ENCODE measurements around the gene SCAF1. TPM values are rescaled to one million over a fixed set of nuclear protein-coding genes. Genes with fewer than 3 reads are reported as not detected.

SCAF1 gene
- polyA plus RNA-seq, 3 donors = 0.39 to 7.5 (median 0.68) TPM

DNA sequence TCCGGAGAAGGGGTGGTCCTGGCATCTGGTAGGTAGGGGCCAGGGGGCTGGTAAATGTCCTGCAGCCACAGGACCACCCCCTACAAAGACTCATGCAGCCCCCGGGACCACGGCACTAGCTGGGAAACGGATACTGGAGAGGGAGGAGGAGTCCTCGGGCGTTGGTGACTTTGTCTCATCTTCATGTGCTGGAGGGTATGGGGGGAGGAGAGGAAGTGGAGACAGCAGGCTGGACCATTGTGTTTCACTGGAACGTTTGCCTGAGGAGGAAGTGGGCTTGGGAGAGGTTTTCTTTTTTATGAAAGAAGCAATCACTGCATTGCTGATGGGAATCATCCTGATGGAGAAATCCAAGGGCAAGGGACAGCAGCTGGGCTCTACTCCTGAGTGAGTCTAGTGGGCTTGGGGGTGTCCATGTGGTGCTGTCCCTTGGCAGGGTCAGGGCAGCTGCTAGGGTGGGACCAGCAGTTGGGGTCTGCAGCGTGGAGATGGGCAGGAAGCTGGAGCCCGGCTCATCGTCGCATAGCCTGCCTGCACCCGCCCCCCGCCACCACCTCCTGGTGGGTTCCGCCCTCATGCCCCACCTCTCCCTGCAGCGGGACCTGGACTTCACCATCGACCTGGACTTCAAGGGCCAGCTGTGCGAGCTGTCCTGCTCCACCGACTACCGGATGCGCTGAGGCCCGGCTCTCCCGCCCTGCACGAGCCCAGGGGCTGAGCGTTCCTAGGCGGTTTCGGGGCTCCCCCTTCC lies 45.7 kb downstream of the SCAF1 start:
- Histone ChIP-seq H3K4me1 (ENCODE audit: control insufficient read depth in 1 of 2, insufficient read depth in 2 of 2, low read length in 2 of 2) (peaks cover 29 to 34% of the 10 kb centered on the region in 2 donors), H3K79me2 (ENCODE audit: insufficient read depth, low read length) (no peaks in the 10 kb centered on the region), H3K27ac (ENCODE audit: low read depth in 1 of 2, low read length in 2 of 2) (no peak overlapping the region), H3K9ac (ENCODE audit: insufficient read depth, low read length, poor library complexity, severe bottlenecking) (no peak overlapping the region), H3K36me3 (replicated peaks in 1 of 2; ENCODE audit: control insufficient read depth in 1 of 2, insufficient read depth in 2 of 2, low read length in 2 of 2) (peaks cover 24 to 36% of the 10 kb centered on the region in 2 donors), H4K20me1 (ENCODE audit: insufficient read depth, low read length) (peaks cover 5% of the 10 kb centered on the region), H2AFZ (ENCODE audit: insufficient read depth, low read depth, low read length, poor library complexity, severe bottlenecking) (no peak overlapping the region), H3K4me2 (replicated peaks; ENCODE audit: extremely low read depth, low read length, poor library complexity, severe bottlenecking) (no peak overlapping the region), H3K4me3 (replicated peaks in 1 of 3; ENCODE audit: low read depth in 2 of 3, low read length in 3 of 3) (no peak overlapping the region), H3K9me3 (replicated peaks in 1 of 2; ENCODE audit: control insufficient read depth in 1 of 2, insufficient read depth in 1 of 2, low read length in 2 of 2) (peaks cover 0 to 11% of the 10 kb centered on the region in 2 donors), H3K27me3 (ENCODE audit: control insufficient read depth in 2 of 2, insufficient read depth in 2 of 2, low read length in 2 of 2) (peaks cover 17 to 38% of the 10 kb centered on the region in 2 donors)
- H3K36me3 Mint-ChIP-seq = peaks cover 56 to 64% of the 10 kb centered on the region in 2 donors
- no peak for TF ChIP-seq CTCF (IDR thresholded peaks at IDR 0.05)
- peaks cover 37% of the 10 kb centered on the region for H3K4me1 Mint-ChIP-seq
- intact Hi-C loops (cut with micrococcal nuclease) = no loop called here
- peaks cover 44 to 46% (median 44%) of the 10 kb centered on the region in 3 donors for H3K27me3 Mint-ChIP-seq (ENCODE audit: low read depth in 3 of 3)
- peaks cover 0 to 14% (median 8%) of the 10 kb centered on the region in 7 donors for H3K9me3 Mint-ChIP-seq
- peak overlapping the region in 1 of 7 donors; percentile 56 for H3K27ac Mint-ChIP-seq
- DNase-seq = no peak
- H3K4me3 Mint-ChIP-seq = peak overlapping the region in 1 of 2 donors; percentile 28
- 58% methylated on average over 10 of the region's 26 CpGs for WGBS (ENCODE audit: insufficient coverage)

DNA sequence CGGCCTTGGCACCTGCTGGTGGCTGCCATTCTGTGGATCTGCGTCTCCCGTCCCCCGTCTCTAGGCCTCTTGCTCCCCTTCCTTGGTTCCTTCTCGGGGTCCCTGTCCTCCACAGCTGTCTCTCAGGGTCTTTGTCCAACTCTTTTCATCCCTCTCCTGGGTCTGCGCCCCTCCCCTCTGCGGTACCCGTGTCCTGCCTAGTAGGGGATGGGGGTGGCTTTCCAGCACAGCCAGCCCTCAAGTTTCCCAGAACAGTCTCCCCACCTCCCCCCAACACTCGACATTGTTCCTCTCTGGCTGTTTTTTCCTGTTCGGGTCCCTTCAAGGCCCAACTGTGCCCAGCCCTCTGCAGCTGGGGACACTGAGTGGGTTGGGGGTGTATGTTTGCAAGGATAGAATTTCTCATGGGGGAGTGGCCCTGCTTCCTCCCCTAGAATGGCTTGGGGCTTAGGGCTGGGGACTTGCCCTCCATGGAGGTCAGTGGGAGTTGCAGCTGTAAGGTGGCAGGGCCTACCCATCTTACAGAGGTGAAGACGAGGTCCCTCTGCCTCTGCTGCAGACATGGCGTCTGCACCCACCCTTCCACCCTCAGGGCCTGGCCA lies 46.6 kb downstream of the SCAF1 start:
- DNase-seq = no peak
- Mint-ChIP-seq H3K4me3 (peak overlapping the region in 1 of 2 donors; percentile 76), H3K9me3 (peaks cover 0 to 16% (median 8%) of the 10 kb centered on the region in 7 donors), H3K27ac (no peak overlapping the region), H3K27me3 (ENCODE audit: low read depth in 3 of 3) (peaks cover 50 to 52% (median 52%) of the 10 kb centered on the region in 3 donors), H3K4me1 (peaks cover 37% of the 10 kb centered on the region), H3K36me3 (peaks cover 50 to 55% of the 10 kb centered on the region in 2 donors)
- intact Hi-C loops (cut with micrococcal nuclease) = no loop called here
- Histone ChIP-seq H3K4me3 (replicated peaks in 1 of 3; ENCODE audit: low read depth in 2 of 3, low read length in 3 of 3) (no peak overlapping the region), H3K36me3 (replicated peaks in 1 of 2; ENCODE audit: control insufficient read depth in 1 of 2, insufficient read depth in 2 of 2, low read length in 2 of 2) (peaks cover 21 to 28% of the 10 kb centered on the region in 2 donors), H3K9ac (ENCODE audit: insufficient read depth, low read length, poor library complexity, severe bottlenecking) (no peak overlapping the region), H3K79me2 (ENCODE audit: insufficient read depth, low read length) (no peaks in the 10 kb centered on the region), H3K27ac (ENCODE audit: low read depth in 1 of 2, low read length in 2 of 2) (no peak overlapping the region), H3K4me2 (replicated peaks; ENCODE audit: extremely low read depth, low read length, poor library complexity, severe bottlenecking) (no peak overlapping the region), H3K27me3 (ENCODE audit: control insufficient read depth in 2 of 2, insufficient read depth in 2 of 2, low read length in 2 of 2) (peaks cover 17 to 42% of the 10 kb centered on the region in 2 donors), H4K20me1 (ENCODE audit: insufficient read depth, low read length) (peaks cover 5% of the 10 kb centered on the region), H3K9me3 (replicated peaks in 1 of 2; ENCODE audit: control insufficient read depth in 1 of 2, insufficient read depth in 1 of 2, low read length in 2 of 2) (peaks cover 0 to 11% of the 10 kb centered on the region in 2 donors), H3K4me1 (ENCODE audit: control insufficient read depth in 1 of 2, insufficient read depth in 2 of 2, low read length in 2 of 2) (peaks cover 29 to 34% of the 10 kb centered on the region in 2 donors), H2AFZ (ENCODE audit: insufficient read depth, low read depth, low read length, poor library complexity, severe bottlenecking) (no peak overlapping the region)
- WGBS (ENCODE audit: insufficient coverage) = 88% methylated on average over 6 of the region's 12 CpGs
- TF ChIP-seq CTCF (IDR thresholded peaks at IDR 0.05) = no peak

Data from CD14-positive monocyte (primary cell).